ENCODE measurements around the gene PAIP2B.
"Not testable (repeated sequence)": the region's sequence is repeated elsewhere in the genome, so short reads cannot be mapped to it uniquely, and the experiment has no call there.

GRCh38 chr2:71233072-71233471, 6.2 kb upstream of the PAIP2B start:
- not testable (repeated sequence) for TF ChIP-seq CTCF (IDR thresholded peaks at IDR 0.05; ENCODE audit: borderline replicate concordance, extremely low read depth, low read length, poor library complexity, severe bottlenecking); EZH2 (IDR thresholded peaks at IDR 0.05; ENCODE audit: borderline replicate concordance, low read depth, low read length, severe bottlenecking)
